Chondrocyte (in vitro differentiated cells): Measurements from ENCODE around the gene SHMT2. TPM values are rescaled to one million over a fixed set of nuclear protein-coding genes. Genes with fewer than 3 reads are reported as not detected.

ENCODE experiments used
- DNase-seq: peaks from one replicate; pipeline ENCODE4 v3.0.0; 2021; ENCODE audit warnings: mixed read lengths, low spot score
- H3K27ac Mint-ChIP-seq: one replicate; pipeline ENCODE4 v1.8.0; 2021; ENCODE audit warnings: mild to moderate bottlenecking, moderate library complexity, mixed read lengths; ENCODE audit not compliant: unreplicated experiment
- H3K27me3 Mint-ChIP-seq: 2 replicates; pipeline ENCODE4 v1.8.0; 2021; ENCODE audit warnings: low read depth, mixed read lengths
- H3K36me3 Mint-ChIP-seq: 2 replicates; pipeline ENCODE4 v1.8.0; 2021; ENCODE audit warnings: low read depth, mixed read lengths
- H3K4me1 Mint-ChIP-seq: 2 replicates; pipeline ENCODE4 v1.8.0; 2021; ENCODE audit warnings: low read depth, mild to moderate bottlenecking, mixed read lengths
- H3K4me3 Mint-ChIP-seq: one replicate; pipeline ENCODE4 v1.8.0; 2021; ENCODE audit warnings: mild to moderate bottlenecking, moderate library complexity, mixed read lengths; ENCODE audit not compliant: unreplicated experiment
- H3K9me3 Mint-ChIP-seq: 2 replicates; pipeline ENCODE4 v1.8.0; 2021; ENCODE audit warnings: low read depth, mixed read lengths
- total RNA-seq: library from RNA; stranded (reverse); gene quantifications from 3 replicates; pipeline ENCODE4 v1.2.1, GENCODE V29; 2021
- TF ChIP-seq, protein P1 (sequence below): fragments of 200-600 bp; sonication (generic); IDR thresholded peaks from 2 replicates; pipeline ENCODE4 v1.5.0; 2021; ENCODE audit warnings: antibody characterized with exemption, mild to moderate bottlenecking, moderate library complexity

SHMT2 gene
- total RNA-seq, 1 donor from 2014 or later = 291 TPM

DNA sequence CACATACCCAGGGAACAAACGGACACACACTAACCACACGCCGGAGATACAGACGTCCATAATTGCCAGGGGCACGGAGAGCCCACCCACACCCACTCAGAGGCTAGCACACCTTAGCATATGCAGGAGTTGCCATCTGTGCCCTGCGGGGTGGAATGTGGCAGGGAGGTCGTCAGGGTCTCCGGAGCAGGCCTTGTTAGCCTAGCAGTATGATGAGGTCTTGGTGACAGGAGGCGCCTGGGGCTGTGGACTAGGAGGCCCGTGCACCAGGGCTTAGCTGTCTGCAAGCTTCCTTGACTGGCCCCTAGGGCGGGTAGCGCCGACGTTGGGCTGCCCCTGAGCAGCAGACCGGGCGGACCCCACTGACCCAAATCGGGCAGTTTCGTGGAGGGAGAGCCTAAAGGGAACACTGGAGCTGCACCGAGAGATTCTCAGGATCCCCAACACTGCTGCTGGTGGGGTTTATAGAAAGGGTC is 11.5 kb downstream of the SHMT2 start:
- Mint-ChIP-seq H3K36me3 (no peaks in the 10 kb centered on the region), H3K27ac (peak overlapping the region; percentile 98), H3K9me3 (no peaks in the 10 kb centered on the region), H3K4me1 (peaks cover 76% of the 10 kb centered on the region), H3K4me3 (peak overlapping the region; percentile 94), H3K27me3 (no peaks in the 10 kb centered on the region)
- no peak for DNase-seq
- TF ChIP-seq, protein P1, sequence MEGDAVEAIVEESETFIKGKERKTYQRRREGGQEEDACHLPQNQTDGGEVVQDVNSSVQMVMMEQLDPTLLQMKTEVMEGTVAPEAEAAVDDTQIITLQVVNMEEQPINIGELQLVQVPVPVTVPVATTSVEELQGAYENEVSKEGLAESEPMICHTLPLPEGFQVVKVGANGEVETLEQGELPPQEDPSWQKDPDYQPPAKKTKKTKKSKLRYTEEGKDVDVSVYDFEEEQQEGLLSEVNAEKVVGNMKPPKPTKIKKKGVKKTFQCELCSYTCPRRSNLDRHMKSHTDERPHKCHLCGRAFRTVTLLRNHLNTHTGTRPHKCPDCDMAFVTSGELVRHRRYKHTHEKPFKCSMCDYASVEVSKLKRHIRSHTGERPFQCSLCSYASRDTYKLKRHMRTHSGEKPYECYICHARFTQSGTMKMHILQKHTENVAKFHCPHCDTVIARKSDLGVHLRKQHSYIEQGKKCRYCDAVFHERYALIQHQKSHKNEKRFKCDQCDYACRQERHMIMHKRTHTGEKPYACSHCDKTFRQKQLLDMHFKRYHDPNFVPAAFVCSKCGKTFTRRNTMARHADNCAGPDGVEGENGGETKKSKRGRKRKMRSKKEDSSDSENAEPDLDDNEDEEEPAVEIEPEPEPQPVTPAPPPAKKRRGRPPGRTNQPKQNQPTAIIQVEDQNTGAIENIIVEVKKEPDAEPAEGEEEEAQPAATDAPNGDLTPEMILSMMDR = peak; percentile 20

DNA sequence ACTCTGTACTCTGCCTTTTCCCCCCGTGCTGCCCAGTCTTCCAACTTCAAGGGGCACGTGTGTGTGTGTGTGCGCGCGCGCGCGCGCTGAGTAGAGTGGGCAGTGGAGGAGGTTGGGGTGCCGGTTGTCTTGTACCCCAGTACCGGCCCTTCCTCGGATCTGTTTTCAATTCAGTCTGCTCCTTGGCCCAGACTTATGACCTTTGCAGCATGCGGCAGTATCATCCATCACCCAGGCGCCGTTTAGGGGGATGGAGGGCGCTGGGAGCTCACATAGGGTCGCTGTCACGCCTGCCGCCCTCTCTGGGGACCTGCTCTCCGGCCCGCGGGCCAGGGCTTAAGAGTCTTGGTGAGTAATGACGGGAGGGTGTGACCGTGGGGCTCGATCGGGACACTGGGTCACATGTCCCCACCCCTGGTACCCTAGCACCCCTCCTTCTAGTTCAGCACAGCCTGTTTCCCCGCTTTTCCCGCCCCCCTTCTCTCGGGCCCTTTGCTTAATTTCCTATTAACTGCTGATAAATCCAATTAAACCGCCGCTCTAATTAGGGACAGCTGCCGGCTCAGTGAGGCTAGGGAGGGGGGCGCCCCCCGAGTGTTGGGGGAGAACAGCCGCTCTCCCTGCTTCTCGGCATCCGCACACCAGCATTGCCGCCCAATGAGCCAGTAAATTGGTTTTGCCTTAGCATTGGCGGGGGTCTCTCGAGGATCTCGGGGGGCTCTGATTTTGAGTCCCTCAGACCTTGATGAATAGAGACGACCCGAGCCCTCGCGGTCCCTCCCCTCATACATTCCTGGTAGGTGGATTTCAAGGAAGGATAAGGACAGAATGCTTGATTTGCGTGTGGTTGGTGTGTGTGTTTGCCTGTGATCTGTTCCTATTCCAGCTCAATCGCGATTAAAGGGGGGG is 12.1 kb downstream of the SHMT2 start:
- peak; percentile 92 for DNase-seq
- H3K4me1 Mint-ChIP-seq = peaks cover 69% of the 10 kb centered on the region
- TF ChIP-seq, protein P1 = no peak
- H3K27me3 Mint-ChIP-seq = no peaks in the 10 kb centered on the region
- no peaks in the 10 kb centered on the region for H3K9me3 Mint-ChIP-seq
- H3K27ac Mint-ChIP-seq = no peak overlapping the region
- H3K36me3 Mint-ChIP-seq = peaks cover 1% of the 10 kb centered on the region
- H3K4me3 Mint-ChIP-seq = peak overlapping the region; percentile 94

DNA sequence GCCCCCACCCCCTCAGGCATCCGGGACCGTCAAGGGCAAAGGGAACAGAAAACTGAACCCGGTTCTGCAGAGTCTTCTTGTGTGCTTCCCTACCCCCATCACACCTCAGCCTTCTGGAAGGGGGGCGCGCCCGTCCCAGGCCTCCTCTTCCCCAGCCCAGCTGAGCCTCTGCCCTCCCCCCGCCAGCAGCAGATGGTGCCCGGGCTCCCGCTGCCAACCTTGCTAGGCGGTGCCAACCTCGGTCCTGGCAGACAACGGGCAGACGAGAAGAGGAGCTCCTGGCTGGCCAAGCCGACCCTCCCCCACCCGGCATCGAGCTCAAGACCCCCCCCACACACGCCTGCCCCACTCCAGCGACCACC is 12.8 kb downstream of the SHMT2 start:
- no peak for DNase-seq
- Mint-ChIP-seq H3K27me3 (no peaks in the 10 kb centered on the region), H3K36me3 (peaks cover 3% of the 10 kb centered on the region), H3K4me3 (peak overlapping the region; percentile 94), H3K27ac (no peak overlapping the region), H3K4me1 (peaks cover 63% of the 10 kb centered on the region), H3K9me3 (no peaks in the 10 kb centered on the region)
- TF ChIP-seq, protein P1 = no peak

DNA sequence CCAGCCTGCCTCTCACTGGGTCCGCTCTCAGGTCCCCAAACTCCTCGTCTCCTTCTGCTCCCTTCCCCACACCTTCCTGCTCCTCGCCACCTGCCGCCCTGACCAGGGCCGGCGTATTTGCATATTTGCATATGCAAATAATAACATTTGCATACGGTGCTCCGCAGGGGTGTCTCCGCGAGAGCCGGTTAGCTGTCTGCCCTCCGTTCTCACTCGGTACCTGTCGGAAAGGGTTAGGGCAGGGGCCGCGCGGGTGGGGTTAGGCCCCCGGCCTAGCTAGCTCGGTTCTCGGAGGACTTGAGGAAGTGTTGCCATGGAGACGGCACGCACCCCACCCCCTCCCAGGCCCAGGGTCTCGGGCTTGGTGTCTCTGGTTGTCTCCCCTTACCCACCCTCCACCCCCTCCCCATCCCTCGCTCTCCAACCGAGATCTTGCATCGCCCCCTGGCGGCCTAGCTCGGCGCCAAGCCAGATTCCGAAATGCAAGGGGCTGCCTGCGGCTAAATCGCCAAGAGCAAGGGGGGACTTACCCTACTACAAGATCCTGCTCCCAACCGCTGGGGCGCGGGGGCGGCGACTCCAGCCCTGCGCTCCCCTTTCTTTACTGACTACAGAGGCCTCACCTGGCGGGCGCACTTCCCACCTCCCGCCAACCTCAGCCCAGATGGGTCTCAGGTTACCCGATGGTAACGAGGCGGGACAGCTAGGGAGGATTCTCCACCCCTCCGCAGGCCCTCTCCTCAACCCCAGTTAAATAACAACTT is 13.4 kb downstream of the SHMT2 start:
- H3K27ac Mint-ChIP-seq = no peak overlapping the region
- TF ChIP-seq, protein P1 = peak; percentile 79
- DNase-seq = peak; percentile 92
- H3K4me1 Mint-ChIP-seq = peaks cover 57% of the 10 kb centered on the region
- peaks cover 3% of the 10 kb centered on the region for H3K36me3 Mint-ChIP-seq
- H3K9me3 Mint-ChIP-seq = no peaks in the 10 kb centered on the region
- H3K27me3 Mint-ChIP-seq = no peaks in the 10 kb centered on the region
- peak overlapping the region; percentile 94 for H3K4me3 Mint-ChIP-seq
